ENCODE measurements around the gene CASQ1.

Gene CASQ1

GRCh38 chr1:160169553-160170399, 20.6 kb upstream of the CASQ1 start:
- no peak for DNase-seq

DNA sequence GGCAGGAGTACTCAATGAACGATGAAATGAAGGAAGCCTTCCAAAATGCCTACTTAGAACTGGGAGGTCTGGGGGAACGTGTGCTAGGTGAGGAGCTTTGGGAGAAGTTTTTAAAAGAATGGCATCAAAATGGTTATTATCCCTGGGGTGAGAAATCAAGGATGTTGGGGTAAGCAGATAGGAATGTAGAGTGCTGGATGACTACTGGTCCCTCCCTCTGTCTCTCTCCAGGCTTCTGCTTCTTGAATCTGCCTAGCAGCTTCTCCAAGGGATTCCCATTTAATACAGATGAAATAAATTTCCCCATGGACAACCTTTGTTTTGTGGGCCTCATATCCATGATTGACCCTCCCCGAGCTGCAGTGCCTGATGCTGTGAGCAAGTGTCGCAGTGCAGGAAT, 19.0 kb upstream of the CASQ1 start:
- no peak for DNase-seq

GRCh38 chr1:160171980-160172379, 18.4 kb upstream of the CASQ1 start:
- no peak for DNase-seq

DNA sequence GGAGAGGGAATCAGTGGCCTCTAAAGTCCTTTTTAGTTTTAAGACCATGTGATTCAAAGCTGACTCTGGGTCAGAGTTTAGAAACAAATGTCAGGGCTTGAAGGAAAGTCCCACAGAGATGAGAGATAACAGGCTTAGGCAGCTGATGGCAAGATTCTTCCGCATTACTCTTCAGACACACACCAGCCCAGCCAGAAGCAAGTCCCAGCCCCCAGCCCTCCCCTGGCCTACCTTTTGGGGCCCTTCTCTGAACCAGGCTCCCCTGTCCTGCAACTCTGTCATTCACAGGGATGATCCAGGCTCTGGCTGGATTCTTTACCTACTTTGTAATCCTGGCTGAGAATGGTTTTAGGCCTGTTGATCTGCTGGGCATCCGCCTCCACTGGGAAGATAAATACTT, 13.1 kb upstream of the CASQ1 start:
- DNase-seq: no peak

GRCh38 chr1:160177667-160178066, 12.7 kb upstream of the CASQ1 start:
- DNase-seq: no peak

- no peak for DNase-seq
Measured at GRCh38 chr1:160178731-160179130, 11.6 kb upstream of the CASQ1 start.

DNA sequence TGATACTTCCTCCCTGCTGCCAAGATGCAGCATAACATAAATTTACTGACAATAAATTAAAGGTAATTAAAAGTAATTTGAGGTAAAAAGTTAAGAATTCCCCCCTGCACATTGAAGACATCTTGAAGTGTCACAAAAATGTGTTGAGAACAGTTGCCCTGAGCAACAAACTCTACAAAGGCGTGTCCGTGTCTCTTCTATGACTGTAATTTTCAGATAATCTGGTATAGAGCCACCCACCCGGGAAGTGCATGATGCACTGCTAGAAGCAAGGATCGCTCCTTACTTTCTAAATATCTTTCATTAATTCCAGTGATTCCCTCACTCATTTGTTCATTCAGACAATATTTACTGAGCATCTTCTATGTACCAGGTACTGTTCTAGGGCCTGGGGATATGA, 11.0 kb upstream of the CASQ1 start:
- no peak for DNase-seq

GRCh38 chr1:160186246-160186645, 4.1 kb upstream of the CASQ1 start:
- DNase-seq: no peak

DNA sequence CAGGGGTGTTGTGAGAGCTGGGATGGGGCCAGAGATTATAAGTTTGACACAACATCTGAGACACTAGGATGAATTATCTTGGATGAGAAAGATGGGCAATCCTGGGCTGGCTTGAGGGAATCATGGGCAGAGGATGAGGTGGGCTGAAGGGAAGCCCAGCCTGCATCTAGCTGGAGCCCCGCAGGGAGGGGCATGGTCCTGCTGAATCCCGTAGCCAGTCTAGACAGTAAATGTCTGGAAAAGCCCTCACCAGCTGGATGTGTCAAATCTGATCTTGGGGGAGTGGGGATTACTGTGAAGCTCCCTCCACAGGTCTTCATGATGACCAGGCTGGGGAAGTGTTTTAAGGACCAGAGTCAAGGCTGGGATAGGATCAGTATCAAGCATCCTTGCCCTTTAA, 3.6 kb upstream of the CASQ1 start:
- DNase-seq: no peak

GRCh38 chr1:160187407-160187806, 3.0 kb upstream of the CASQ1 start:
- DNase-seq: no peak

- no peak for DNase-seq
Measured at GRCh38 chr1:160188341-160188740, 2.0 kb upstream of the CASQ1 start.

DNA sequence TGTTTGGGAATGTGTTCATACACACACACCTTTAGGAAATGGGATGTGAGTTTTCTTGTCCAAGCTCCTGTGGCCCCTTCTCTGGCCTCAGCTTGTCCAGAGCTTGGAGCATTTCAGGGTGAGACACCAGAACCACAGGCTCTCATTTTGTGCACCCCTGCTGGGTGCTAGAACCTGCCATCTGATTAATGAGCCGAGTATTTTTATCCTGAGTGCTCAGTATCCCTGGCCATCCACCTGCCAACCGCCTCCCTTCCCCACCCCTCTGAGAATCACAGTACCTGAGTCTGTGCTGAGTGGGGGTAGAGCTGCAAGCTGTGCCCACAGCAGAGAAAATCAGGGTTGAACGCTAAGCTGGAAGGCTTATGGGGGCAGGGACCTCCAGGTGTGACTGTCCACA, 1.4 kb downstream of the CASQ1 start:
- DNase-seq: no peak

- DNase-seq: no peak
Measured at GRCh38 chr1:160192234-160192633, 1.9 kb downstream of the CASQ1 start.

GRCh38 chr1:160193091-160193819, 2.9 kb downstream of the CASQ1 start:
- DNase-seq: peak; percentile 58

- DNase-seq: no peak
Measured at GRCh38 chr1:160193832-160194736, 3.7 kb downstream of the CASQ1 start.

- no peak for DNase-seq
Measured at GRCh38 chr1:160194737-160195059, 4.3 kb downstream of the CASQ1 start.

DNA sequence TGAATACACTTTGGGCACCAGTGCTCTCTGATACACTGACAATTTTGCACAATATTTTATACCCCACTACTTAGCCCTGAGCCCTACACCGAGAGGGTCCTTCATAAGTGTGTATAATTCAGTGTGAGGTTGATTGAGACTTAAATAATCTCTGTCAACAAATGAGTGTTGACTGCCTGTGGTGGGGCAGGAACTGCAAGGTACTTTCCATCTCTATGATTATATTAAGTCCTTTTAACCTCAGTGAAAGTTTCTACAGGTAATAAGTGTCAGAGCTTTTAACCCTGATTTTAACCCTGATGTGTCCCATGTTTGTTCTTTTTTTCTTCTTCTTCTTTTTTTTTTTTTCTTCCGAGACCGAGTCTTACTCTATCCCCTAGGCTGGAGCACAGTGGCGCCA, 5.8 kb downstream of the CASQ1 start:
- DNase-seq: no peak

DNA sequence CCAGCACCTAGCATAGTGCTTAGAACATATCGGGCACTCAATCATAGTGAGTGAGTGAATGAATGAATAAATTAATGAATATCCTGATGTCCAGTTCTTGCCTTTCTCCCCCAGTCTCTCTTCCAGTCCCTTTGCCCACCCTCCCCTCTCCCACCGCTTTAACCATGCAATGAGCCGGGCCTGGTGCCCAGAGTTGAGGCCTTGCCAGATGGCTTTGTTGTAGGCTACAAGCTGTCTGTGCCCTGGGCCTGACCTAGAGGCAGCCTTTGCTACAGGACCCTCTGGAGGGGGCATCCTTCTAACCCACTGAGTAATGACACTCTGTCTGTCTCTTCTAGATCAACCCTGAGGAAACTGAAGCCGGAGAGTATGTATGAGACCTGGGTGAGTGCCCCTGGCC, 6.9 kb downstream of the CASQ1 start:
- DNase-seq: no peak

DNA sequence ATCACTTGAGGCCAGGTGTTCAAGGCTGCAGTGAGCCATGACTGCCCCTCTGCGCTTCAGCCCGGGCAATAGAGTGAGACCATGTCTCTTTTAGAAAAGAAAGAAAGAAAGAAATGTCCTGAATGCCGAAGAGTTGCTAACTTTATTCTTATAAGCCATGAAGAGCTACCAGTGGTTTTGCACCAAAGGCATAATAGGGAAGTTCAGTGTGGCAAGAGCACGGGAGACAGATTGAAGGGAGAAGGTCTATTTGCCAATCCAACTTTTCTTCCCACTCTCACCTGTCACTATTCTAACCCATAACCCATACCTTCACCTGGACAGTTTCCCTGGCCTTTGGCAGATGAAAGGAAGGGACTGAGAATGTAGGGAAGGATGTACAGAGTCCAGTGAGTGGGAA, 10.4 kb downstream of the CASQ1 start:
- DNase-seq: no peak

DNA sequence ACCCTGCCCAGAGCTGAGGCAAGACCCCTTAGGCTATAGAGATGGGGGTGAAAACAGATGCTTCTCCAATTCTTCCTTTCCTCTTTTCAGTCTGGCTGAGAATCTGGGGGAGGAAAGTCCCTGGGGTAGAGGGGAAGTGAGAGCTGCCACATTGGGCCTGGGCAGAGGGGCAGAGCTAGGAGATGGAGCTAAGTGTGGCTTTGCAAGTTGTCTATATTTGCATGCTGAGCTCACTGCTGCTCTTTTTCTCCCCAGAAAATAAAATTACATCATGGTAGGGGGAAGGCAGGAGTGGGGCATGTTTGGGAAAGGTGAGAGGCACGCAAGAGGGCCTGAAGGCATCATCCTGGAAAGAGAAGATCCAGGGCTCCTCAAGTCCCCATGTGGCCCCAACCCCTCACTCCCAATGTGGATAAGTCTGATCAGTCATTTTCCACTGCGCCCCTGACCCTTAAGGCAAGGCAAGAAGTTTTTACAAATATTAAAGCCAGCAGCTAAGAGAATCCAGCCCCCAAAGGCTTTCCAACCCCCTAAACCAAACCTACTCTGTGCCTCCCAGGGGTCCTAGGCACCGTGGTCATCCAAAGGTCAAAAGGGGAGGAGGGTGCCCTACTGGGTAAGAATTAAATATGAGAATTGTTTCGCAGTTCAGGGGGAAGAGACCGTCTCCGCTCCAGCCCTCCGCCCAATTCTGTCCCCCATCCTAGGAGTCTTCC, 14.3 kb downstream of the CASQ1 start:
- DNase-seq: no peak

- peak; percentile 25 for DNase-seq
Measured at GRCh38 chr1:160205242-160206035, 15.1 kb downstream of the CASQ1 start, which contains the start of gene PEA15. PEA15 (plus strand) TSS chr1:160205384; CDS start chr1:160211545, 6,161 bp downstream.

GRCh38 chr1:160206036-160206389, 15.6 kb downstream of the CASQ1 start:
- DNase-seq: no peak
